Stimulated activated CD8-positive, alpha-beta memory T cell treated with anti-CD3 and anti-CD28 coated beads, Interleukin-12 subunit alpha, Interleukin-12 subunit beta, amount 100 ng/mL, for 1 hour (primary cell): ENCODE data around the gene CUL5.
A peak's percentile ranks its signal among the peaks of the same experiment; 100 is the strongest.

Experiments used
- DNase-seq: peaks from one replicate; pipeline ENCODE4 v3.0.0-alpha.2; 2020; ENCODE audit warnings: low read depth

Gene CUL5

GRCh38 chr11:108008656-108009496 lies at the start of gene CUL5:
Gene CUL5, plus strand, starts transcription at chr11:108008898. Its CDS starts 451 bp downstream, at chr11:108009349.
- DNase-seq = peak; percentile 76

DNA sequence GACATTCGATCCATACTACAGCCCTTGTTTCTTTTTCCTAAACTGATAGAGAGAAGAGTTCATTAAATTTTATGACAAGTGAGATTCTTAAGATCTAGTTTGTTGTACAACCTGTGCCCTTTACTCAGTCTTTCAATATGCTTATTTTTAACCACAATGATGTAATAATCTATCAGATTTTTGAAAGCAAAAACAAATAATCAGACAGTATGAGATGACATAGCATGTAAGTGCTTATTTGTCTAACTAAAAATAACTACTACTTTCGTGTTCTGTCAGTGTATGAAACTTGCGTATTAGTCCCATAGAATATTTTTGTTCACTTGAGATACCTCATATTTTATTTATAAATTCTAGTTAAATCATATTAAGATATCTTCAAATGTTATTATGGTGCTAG lies 47.2 kb upstream of the CUL5 start:
- DNase-seq = no peak

DNA sequence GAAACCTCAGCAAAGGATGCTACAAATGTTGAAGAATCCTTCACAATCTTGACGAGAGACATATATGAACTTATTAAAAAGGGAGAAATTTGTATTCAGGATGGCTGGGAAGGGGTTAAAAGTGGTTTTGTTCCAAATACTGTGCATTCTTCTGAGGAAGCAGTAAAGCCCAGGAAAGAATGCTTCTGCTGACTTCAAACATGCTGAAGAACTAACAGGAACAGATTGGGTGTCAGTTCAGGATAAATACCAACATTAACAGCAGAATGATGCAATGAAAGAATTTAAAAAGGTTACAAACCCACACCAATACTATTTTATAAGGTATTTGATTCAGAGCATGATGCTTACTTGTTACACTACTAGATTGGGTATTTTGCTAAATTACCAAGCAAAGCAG lies 46.5 kb upstream of the CUL5 start:
- no peak for DNase-seq

- no peak for DNase-seq
These were observed 45.6 kb upstream of the CUL5 start for GRCh38 chr11:107963091-107963490.

DNA sequence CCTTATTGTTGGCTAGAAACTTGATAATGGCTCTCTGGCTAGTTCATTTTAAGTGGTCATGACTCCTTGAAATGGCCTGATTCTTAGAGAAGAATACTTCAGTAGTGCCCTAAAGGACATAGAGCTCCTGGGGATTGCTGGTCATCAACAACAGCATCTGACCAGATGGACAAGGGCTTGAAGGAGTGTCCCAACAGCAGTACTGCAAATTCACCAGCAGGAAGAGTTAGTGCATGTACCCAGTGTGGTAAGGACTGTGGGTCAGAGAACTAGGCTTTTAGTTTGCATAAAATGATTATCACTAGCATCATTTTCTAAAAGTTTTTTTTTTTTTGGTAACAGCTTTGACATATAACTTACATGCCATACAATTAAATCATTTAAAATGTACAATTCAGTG lies 39.5 kb upstream of the CUL5 start:
- no peak for DNase-seq

GRCh38 chr11:107970049-107970448 lies 38.6 kb upstream of the CUL5 start:
- DNase-seq = no peak

DNA sequence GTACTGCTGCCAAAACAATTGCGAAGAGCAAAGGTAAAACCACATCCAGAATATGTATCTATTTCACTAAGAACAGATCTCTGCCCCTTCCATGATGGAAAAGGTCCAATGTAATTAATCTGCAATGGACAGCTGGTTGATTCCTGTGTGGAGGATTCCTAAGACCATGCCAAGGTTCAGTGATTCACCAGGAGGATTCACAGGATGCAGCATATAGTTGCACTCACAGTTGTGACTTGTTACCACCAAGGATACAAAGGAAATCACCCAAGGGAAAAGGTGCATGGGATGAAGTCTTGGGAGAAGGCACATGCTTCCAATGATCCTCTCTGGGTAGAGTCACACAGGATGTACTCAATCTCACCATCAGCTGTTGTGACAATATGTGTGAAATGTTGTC lies 35.1 kb upstream of the CUL5 start:
- DNase-seq = no peak

DNA sequence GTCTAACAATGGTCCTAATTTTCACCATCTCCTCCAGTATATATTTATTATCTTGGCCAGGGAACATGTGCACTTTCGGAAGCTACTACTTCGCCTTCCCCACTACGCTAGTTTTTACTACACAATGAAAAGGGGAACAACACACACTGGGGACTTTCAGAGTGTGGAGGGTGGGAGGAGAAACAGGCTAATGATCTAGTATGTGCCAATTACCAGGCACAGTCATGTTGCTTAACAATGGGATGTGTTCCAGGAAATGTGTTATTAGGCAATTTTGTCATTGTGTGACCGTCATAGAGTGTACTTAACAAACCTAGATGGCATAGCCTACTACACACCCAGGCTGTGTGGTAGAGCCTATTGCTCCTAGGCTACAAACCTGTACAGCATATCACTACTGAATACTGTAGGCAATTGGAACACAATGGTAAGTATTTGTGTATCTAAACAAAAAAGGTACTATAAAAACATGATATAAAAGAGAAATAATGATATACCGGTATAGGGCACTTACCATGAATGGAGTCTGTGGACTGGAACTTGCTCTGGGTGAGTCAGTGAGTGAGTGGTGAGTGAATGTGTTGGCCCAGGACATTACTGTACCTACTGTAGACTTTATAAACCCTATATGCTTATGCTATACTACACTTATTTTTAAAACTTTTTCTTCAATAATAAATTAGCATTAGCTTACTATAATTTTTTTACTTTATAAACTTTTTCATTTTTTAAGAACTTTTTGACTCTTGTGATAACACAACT lies 20.1 kb upstream of the CUL5 start:
- DNase-seq = no peak

- no peak for DNase-seq
These were observed 16.8 kb upstream of the CUL5 start for GRCh38 chr11:107991868-107992414.

GRCh38 chr11:107996006-107996776 lies 12.5 kb upstream of the CUL5 start:
- DNase-seq = no peak

DNA sequence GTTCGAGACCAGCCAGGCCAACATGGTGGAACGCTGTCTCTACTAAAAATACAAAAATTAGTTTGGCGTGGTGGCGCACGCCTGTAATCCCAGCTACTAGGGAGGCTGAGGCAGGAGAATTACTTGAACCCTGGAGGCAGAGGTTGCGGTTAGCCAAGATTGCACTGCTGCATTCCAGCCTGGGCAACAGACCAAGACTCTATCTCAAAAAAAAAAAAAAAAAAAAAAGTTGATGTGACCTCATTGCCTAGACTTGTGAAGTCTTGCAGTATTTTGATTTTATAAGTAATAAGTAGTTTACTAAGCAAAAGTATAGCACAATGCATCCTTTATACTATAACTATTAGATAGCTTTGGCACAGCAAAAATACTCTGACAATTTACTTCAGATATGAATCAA lies 9.9 kb upstream of the CUL5 start:
- DNase-seq = no peak

DNA sequence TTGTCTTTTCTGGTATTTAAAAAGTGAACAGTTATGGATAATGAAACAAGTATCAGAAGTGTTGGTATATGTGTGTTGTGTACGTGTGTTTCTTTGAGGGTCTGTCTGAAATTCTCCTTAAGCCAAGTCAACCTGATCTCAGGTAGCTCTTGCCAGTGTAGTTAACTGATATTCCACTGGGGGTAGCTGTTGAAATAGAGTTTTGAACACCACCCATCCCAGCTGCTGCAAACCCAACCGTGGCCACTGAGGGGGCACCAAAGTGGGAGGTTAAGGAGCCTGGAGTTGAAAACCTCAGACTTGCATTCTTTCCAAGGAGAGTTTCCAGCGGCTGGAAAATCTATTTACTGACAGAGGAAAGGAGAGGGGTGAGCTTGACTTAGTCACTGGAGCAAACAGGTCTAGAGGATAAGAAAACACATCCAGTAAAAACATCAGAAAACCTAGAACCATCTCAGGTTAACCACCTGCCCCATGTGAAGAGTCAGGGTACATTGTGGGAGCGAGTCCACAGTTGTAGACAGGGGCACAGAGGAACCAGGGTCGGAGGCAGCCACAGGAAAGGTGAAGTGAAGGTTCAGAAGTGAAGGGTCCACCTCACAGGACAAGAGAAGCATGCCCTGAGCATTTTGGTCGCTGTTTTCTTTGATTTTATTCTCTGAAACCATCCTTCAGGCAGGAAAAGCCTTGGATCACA lies 8.8 kb upstream of the CUL5 start:
- no peak for DNase-seq

- DNase-seq = no peak
These were observed 6.2 kb upstream of the CUL5 start for GRCh38 chr11:108002476-108002875.

- no peak for DNase-seq
These were observed 5.1 kb upstream of the CUL5 start for GRCh38 chr11:108003623-108004022.

- no peak for DNase-seq
These were observed 879 bp upstream of the CUL5 start for GRCh38 chr11:108007819-108008218.

- no peak for DNase-seq
These were observed 1.0 kb downstream of the CUL5 start for GRCh38 chr11:108009497-108010370.

- DNase-seq = no peak
These were observed 3.5 kb downstream of the CUL5 start for GRCh38 chr11:108012139-108012725.

GRCh38 chr11:108016647-108017046 lies 7.9 kb downstream of the CUL5 start:
- DNase-seq = no peak

GRCh38 chr11:108018708-108019107 lies 10.0 kb downstream of the CUL5 start:
- DNase-seq = no peak

GRCh38 chr11:108019870-108020540 lies 11.3 kb downstream of the CUL5 start:
- DNase-seq = no peak
